Left renal pelvis (tissue), 4 donors: ENCODE results near the gene MOGAT2. TPM values are rescaled to one million over a fixed set of nuclear protein-coding genes. Genes with fewer than 3 reads are reported as not detected.
"Not testable (repeated sequence)": the region's sequence is repeated elsewhere in the genome, so short reads cannot be mapped to it uniquely, and the experiment has no call there.

Experiments used
- DNase-seq, 4 donors: peaks; one replicate each; pipeline ENCODE4 v3.0.0-alpha.2; 2013; ENCODE audit warnings: low read depth in 4 of 4, low spot score in 3 of 4
- polyA plus RNA-seq, 4 donors: library from polyadenylated mRNA; unstranded; fragments of 120-200 nt; gene quantifications; one replicate each; pipeline ENCODE4 v1.2.1, GENCODE V29; 2013; ENCODE audit not compliant: insufficient read length in 4 of 4

Gene MOGAT2
- polyA plus RNA-seq, 4 donors, result 0.22 to 1.8 (median 0.76) TPM

GRCh38 chr11:75748729-75749273 lies 31.2 kb downstream of the MOGAT2 start:
- DNase-seq, result not testable (repeated sequence)

- not testable (repeated sequence) for DNase-seq
These were observed 37.3 kb downstream of the MOGAT2 start for GRCh38 chr11:75754933-75755332.

- no peak for DNase-seq
These were observed 40.0 kb downstream of the MOGAT2 start for GRCh38 chr11:75757651-75758050.

GRCh38 chr11:75759832-75760231 lies 42.2 kb downstream of the MOGAT2 start:
- DNase-seq, result no peak

- no peak for DNase-seq
These were observed 42.6 kb downstream of the MOGAT2 start for GRCh38 chr11:75760243-75760642.

DNA sequence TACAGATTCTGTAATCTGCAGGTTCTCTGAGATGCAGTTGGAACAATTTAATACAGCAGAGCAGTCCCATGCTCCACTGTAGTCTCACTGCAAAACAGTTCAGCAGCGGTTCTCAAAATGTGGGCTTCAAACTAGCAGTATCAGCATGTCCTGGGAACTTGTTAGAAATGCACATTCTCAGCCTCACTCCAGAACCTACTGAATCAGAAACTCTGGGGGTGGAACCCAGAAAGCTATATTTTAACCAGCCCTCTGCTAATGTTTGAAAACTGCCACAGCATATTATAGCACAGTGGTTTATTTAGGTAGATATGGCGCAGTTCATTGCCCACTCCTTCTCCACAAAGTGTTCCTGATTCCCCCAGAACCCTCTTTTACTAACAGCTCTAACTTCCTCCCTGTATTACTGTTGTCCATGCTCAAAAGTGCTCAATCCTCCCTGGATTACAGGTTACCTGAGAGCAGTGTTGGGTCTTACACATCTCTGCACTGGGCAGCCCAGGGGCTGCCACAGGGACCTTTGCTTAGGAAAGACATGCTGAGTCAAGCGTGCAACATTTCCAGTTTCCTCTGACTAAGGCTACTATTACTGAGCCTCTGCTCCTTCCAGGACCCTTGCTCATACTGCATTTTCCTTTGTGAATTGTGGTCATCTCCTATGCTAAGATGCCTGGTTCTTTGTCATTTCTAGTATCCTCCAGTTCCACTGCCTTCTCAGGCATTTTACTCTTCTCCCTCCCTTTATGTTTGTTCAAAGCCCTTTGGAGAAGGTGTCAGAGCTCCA lies 43.3 kb downstream of the MOGAT2 start:
- no peak for DNase-seq

DNA sequence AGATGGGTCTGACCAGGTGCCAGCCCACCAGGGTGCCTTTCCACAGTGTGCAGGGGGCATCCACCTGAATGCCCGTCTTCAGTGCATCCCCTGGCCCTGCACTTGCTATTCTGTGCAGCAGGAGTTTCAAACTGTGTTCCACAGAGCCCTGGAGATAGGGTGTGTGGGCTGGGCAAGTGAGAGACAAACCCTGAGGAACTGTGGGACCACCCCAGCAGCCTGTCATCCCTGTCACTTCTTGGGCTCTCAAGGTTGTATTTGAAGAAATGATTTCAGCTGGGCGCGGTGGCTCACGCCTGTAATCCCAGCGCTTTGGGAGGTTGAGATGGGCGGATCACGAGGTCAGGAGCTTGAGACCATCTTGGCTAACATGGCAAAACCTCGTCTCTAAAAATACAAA lies 44.5 kb downstream of the MOGAT2 start:
- DNase-seq, result no peak

DNA sequence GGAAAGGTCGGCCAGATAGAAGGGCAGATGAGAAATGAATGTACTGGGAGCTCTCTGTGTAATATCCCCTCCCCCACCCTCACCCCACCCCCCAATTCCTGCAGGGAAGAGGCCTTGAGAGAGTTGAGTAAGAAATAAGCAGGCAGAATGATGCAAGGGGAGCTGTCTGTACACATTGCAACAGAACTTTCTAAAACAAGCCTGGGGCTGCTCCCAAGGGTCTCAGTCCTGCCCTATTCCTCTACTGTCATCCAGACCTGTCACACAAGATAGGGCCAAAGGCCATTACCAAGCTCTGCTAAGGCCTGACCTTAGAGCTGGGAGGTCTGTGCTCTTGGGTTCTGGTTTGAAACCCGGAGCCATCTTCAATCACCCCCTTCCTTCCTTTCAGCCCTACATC lies 45.2 kb downstream of the MOGAT2 start:
- no peak for DNase-seq

GRCh38 chr11:75763846-75764245 lies 46.2 kb downstream of the MOGAT2 start:
- DNase-seq, result no peak

GRCh38 chr11:75765116-75765515 lies 47.5 kb downstream of the MOGAT2 start:
- DNase-seq, result no peak

GRCh38 chr11:75766443-75767227 lies 49.0 kb downstream of the MOGAT2 start:
- DNase-seq, result no peak

GRCh38 chr11:75767228-75767572 lies 49.6 kb downstream of the MOGAT2 start:
- no peak for DNase-seq

DNA sequence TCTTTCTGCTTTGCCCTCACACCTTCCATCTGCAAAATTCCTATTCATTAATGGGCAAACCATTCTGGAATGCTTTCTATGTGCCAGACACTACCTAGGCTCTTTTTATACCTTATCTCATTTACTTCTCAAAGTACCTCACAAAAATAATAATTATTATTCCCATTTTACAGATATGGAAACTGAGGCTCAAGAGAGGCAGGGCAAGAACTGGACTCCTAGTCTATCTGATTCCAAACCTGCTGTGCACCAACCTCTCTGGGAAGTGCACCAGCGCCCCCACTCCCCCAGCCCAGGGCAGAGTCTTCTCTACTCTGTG lies 50.1 kb downstream of the MOGAT2 start:
- no peak for DNase-seq

GRCh38 chr11:75768112-75768908 lies 50.7 kb downstream of the MOGAT2 start, which contains the start of gene DGAT2:
DGAT2 (plus strand) TSS chr11:75768778; CDS start chr11:75768992, 214 bp downstream.
- peak; percentile 39 to 60 (median 49) for DNase-seq

DNA sequence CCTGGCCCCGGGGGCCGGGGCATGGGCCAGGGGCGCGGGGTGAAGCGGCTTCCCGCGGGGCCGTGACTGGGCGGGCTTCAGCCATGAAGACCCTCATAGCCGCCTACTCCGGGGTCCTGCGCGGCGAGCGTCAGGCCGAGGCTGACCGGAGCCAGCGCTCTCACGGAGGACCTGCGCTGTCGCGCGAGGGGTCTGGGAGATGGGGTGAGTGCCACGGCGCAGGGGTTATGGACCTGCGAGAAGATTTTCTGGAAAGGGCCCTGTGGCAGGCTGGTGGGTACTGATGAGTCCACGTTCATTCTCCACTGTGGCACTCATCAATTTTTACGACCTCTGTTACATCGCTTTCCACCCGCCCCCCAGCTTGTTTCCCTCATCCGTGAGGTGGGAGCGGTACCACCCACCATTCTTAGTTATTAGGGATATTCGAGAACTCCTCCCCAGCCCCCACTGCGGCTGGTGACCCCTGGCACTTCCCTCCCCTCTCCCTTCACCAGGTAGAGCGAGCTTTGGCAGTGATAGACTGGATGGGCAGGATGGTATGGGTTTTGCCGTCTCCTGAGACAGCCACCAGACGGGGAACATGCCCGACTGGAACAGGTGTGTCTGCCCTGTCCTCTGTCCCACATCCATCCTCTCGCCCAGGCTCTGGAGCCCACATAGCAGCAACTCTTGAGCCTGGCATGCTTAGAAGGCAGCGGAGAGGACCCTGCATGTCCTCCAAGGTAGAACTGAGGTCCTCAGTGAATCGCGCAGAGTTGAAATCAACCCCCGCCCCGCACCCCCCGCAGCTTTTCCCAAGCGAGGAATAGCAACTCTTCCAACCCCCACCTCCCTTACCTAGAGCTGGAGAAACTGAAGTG lies 51.5 kb downstream of the MOGAT2 start:
- DNase-seq, result no peak

- no peak for DNase-seq
These were observed 52.5 kb downstream of the MOGAT2 start for GRCh38 chr11:75770102-75770501.

GRCh38 chr11:75771646-75772410 lies 54.2 kb downstream of the MOGAT2 start:
- DNase-seq, result no peak

DNA sequence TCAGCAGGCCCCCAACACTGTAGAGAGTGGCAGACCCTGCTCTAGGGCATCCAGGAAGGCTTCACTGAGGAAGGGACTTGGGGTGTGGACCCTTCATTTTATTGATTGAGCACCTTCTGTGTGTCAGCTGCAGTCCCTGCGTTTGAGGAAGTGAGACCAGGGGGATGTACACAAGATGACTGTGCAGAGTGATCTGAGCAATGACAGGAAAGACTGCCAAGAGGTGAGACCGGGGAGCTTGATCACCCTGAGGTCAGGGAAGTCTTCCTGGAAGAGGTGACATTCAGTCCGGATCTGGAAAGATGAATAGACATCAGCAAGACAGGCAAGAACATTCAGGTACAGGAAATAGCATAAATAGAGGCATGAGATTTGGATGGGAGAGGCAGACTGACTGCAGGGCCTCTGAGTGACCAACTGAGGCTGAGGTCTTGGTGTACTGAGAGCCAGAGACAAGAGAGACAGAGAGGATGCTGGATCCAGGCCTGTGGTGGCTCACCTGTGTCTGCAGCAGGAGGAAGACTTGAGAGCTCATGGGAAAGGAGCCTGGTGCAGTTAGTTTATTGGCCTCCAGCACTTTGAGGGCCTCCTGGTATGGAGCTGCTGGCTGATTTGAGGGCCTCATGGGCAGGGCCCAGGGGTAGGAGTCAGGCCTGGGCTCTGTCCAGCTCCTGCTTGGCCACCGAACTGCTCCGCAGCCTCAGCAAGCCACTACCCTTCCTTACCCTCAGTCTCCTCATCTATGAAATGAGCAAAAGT lies 56.1 kb downstream of the MOGAT2 start:
- DNase-seq, result no peak

DNA sequence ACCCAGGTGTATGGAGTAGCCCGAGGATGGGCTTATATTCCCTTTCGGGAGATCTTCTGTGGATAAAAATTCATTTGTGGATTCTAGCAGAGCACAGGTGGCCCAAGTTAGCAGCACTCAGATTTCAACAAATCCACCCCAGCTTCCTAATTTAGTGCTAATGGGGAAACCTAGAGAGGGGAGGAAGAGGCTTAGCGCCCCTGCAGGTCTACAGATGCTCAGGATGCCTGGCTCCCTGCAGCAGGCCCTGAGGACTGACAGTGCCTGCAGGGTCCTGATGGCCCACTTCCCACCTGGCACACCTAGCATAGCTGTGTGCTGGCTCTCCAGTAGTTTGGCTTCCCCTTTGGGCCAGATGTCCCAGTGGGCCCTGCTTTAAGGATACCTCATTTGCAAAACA lies 57.4 kb downstream of the MOGAT2 start:
- DNase-seq, result no peak
